Eye (tissue), 1 donor: ENCODE data around the gene NOC4L.

ENCODE experiments used
- DNase-seq: peaks from one replicate; pipeline ENCODE4 v3.0.0-alpha.2; 2015

The NOC4L gene

GRCh38 chr12:132171293-132171967 lies 27.2 kb downstream of the NOC4L start:
- DNase-seq, result no peak

- DNase-seq, result no peak
Measured at GRCh38 chr12:132171968-132172521, 27.8 kb downstream of the NOC4L start.

- no peak for DNase-seq
Measured at GRCh38 chr12:132172619-132173018, 28.4 kb downstream of the NOC4L start.

- no peak for DNase-seq
Measured at GRCh38 chr12:132173135-132174014, 29.1 kb downstream of the NOC4L start.

- DNase-seq, result no peak
Measured at GRCh38 chr12:132174015-132174838, 30.0 kb downstream of the NOC4L start.

- DNase-seq, result no peak
Measured at GRCh38 chr12:132174839-132175490, 30.7 kb downstream of the NOC4L start.

GRCh38 chr12:132175496-132176384 lies 31.5 kb downstream of the NOC4L start:
- no peak for DNase-seq

GRCh38 chr12:132176385-132176919 lies 32.2 kb downstream of the NOC4L start:
- no peak for DNase-seq

- no peak for DNase-seq
Measured at GRCh38 chr12:132176920-132177551, 32.8 kb downstream of the NOC4L start.

- no peak for DNase-seq
Measured at GRCh38 chr12:132178316-132178715, 34.1 kb downstream of the NOC4L start.

GRCh38 chr12:132178801-132179401 lies 34.6 kb downstream of the NOC4L start:
- no peak for DNase-seq

GRCh38 chr12:132179431-132180362 lies 35.4 kb downstream of the NOC4L start:
- DNase-seq, result no peak

GRCh38 chr12:132180648-132181546 lies 36.6 kb downstream of the NOC4L start:
- no peak for DNase-seq

GRCh38 chr12:132181570-132182200 lies 37.4 kb downstream of the NOC4L start:
- no peak for DNase-seq

- no peak for DNase-seq
Measured at GRCh38 chr12:132182206-132182710, 38.0 kb downstream of the NOC4L start.

GRCh38 chr12:132182711-132183365 lies 38.6 kb downstream of the NOC4L start:
- no peak for DNase-seq

- no peak for DNase-seq
Measured at GRCh38 chr12:132185705-132186104, 41.4 kb downstream of the NOC4L start.
